Renal cortical epithelial cell (primary cell): ENCODE data around the gene AQP6. TPM values are rescaled to one million over a fixed set of nuclear protein-coding genes. Genes with fewer than 3 reads are reported as not detected.
"Not testable (repeated sequence)": the region's sequence is repeated elsewhere in the genome, so short reads cannot be mapped to it uniquely, and the experiment has no call there.

ENCODE experiments used
- DNase-seq: peaks from one replicate; pipeline ENCODE4 v3.0.0-alpha.2; 2011; ENCODE audit warnings: low read depth
- total RNA-seq: library from RNA; depleted of rRNA; stranded (reverse); fragments of >200 nt; gene quantifications from 2 replicates; pipeline ENCODE4 v1.2.3, GENCODE V29; 2014

The AQP6 gene
- total RNA-seq, 1 donor from 2014 or later: not detected

GRCh38 chr12:49969651-49970429, 2.9 kb upstream of the AQP6 start:
- no peak for DNase-seq

- no peak for DNase-seq
These were observed 2.1 kb upstream of the AQP6 start for GRCh38 chr12:49970658-49971057.

GRCh38 chr12:49971141-49971540, 1.6 kb upstream of the AQP6 start:
- no peak for DNase-seq

GRCh38 chr12:49972129-49972528, 618 bp upstream of the AQP6 start:
- no peak for DNase-seq

GRCh38 chr12:49973361-49973830, 649 bp downstream of the AQP6 start:
- DNase-seq: no peak

GRCh38 chr12:49974231-49974675, 1.5 kb downstream of the AQP6 start:
- DNase-seq: peak; percentile 47

GRCh38 chr12:49974677-49975317, 2.0 kb downstream of the AQP6 start:
- no peak for DNase-seq

- DNase-seq: no peak
These were observed 2.6 kb downstream of the AQP6 start for GRCh38 chr12:49975318-49975761.

GRCh38 chr12:49976557-49976956, 3.8 kb downstream of the AQP6 start:
- no peak for DNase-seq

- DNase-seq: no peak
These were observed 5.4 kb downstream of the AQP6 start for GRCh38 chr12:49978125-49978524.

- DNase-seq: no peak
These were observed 6.4 kb downstream of the AQP6 start for GRCh38 chr12:49979016-49979586.

- no peak for DNase-seq
These were observed 7.0 kb downstream of the AQP6 start for GRCh38 chr12:49979791-49980190.

GRCh38 chr12:49980501-49981349, 8.0 kb downstream of the AQP6 start:
- no peak for DNase-seq

- DNase-seq: peak; percentile 25
These were observed 9.7 kb downstream of the AQP6 start for GRCh38 chr12:49982246-49983087.

- DNase-seq: peak; percentile 70
These were observed 11.1 kb downstream of the AQP6 start for GRCh38 chr12:49983892-49984291.

- peak; percentile 21 for DNase-seq
These were observed 12.0 kb downstream of the AQP6 start for GRCh38 chr12:49984476-49985359.

- DNase-seq: peak; percentile 93
These were observed 13.2 kb downstream of the AQP6 start for GRCh38 chr12:49985981-49986380.

- not testable (repeated sequence) for DNase-seq
These were observed 13.7 kb downstream of the AQP6 start for GRCh38 chr12:49986476-49986875.

- DNase-seq: peak; percentile 69
These were observed 15.0 kb downstream of the AQP6 start for GRCh38 chr12:49987625-49988303.
